PC-3 (cell line): ENCODE results near the gene FZD10. TPM values are rescaled to one million over a fixed set of nuclear protein-coding genes. Genes with fewer than 3 reads are reported as not detected.

ENCODE experiments used
- ATAC-seq: fragments of 200-7000 bp; cut with Tn5 transposase; 2 replicates; pipeline ENCODE4 v1.9.1; 2020; ENCODE audit warnings: mild to moderate bottlenecking, moderate library complexity
- BruUV-seq: library from RNA; stranded (reverse); fragments of 400-500 nt; replicated peaks from 2 replicates; lab custom pipeline; 2021; lab: Mats Ljungman, UMichigan
- CTCF ChIA-PET: fragments of 300-600 bp; sonication (Branson Sonifier 250); formaldehyde crosslinking; loops from one replicate; lab custom pipeline; 2022; ENCODE audit warnings: antibody characterized with exemption; lab: Charles Lee
- POLR2A ChIA-PET: fragments of 300-600 bp; sonication (Branson Sonifier 250); formaldehyde crosslinking; loops from one replicate; lab custom pipeline; 2022; ENCODE audit warnings: antibody characterized with exemption; ENCODE audit not compliant: unreplicated experiment; lab: Charles Lee
- DNase-seq: peaks from one replicate; pipeline ENCODE4 v3.0.0-alpha.2; 2015
- H2AFZ ChIP-seq: fragments of 300-600 bp; sonication (generic); 2 replicates; pipeline ENCODE4 v1.6.0; 2016; ENCODE audit warnings: antibody characterized with exemption, low read length
- H3F3A ChIP-seq: fragments of 300-600 bp; sonication (generic); one replicate; pipeline ENCODE4 v1.6.0; 2017; ENCODE audit warnings: antibody characterized with exemption, low read length, control low read depth, mild to moderate bottlenecking; ENCODE audit not compliant: unreplicated experiment
- H3K27ac ChIP-seq: fragments of 300-600 bp; sonication (generic); 2 replicates; pipeline ENCODE4 v1.5.1; 2016; ENCODE audit warnings: mild to moderate bottlenecking, low read length
- H3K27me3 ChIP-seq: fragments of 300-600 bp; sonication (generic); 2 replicates; pipeline ENCODE4 v1.6.1; 2016; ENCODE audit warnings: low read length, mixed read lengths
- H3K36me3 ChIP-seq: fragments of 300-600 bp; sonication (generic); 2 replicates; pipeline ENCODE4 v1.6.1; 2016; ENCODE audit warnings: low read depth, mixed run types, low read length, mixed read lengths
- H3K4me1 ChIP-seq: fragments of 300-600 bp; sonication (generic); 2 replicates; pipeline ENCODE4 v1.5.1; 2016; ENCODE audit warnings: low read length; ENCODE audit not compliant: insufficient read depth
- H3K4me2 ChIP-seq: fragments of 300-600 bp; sonication (generic); 2 replicates; pipeline ENCODE4 v1.6.0; 2016; ENCODE audit warnings: low read length
- H3K4me3 ChIP-seq: fragments of 300-600 bp; sonication (generic); 2 replicates; pipeline ENCODE4 v1.5.1; 2016; ENCODE audit warnings: mild to moderate bottlenecking, low read length, mixed read lengths
- H3K79me2 ChIP-seq: fragments of 300-600 bp; sonication (generic); 2 replicates; pipeline ENCODE4 v1.6.1; 2017; ENCODE audit warnings: low read length, mixed read lengths
- H3K9ac ChIP-seq: fragments of 300-600 bp; sonication (generic); 2 replicates; pipeline ENCODE4 v1.6.0; 2016; ENCODE audit warnings: mild to moderate bottlenecking, low read length
- H3K9me2 ChIP-seq: fragments of 300-600 bp; sonication (generic); replicated peaks from 2 replicates; pipeline ENCODE4 v1.6.1; 2016; ENCODE audit warnings: mixed run types, low read length, mixed read lengths
- H3K9me3 ChIP-seq: fragments of 300-600 bp; sonication (generic); 2 replicates; pipeline ENCODE4 v1.6.1; 2016; ENCODE audit warnings: low read length, mixed read lengths
- H4K20me1 ChIP-seq: fragments of 300-600 bp; sonication (generic); 2 replicates; pipeline ENCODE4 v1.6.1; 2016; ENCODE audit warnings: low read length, mixed read lengths
- CTCF ChIP-seq: fragments of 300-600 bp; sonication (generic); conservative IDR thresholded peaks from 2 replicates; pipeline ENCODE4 v1.5.1; 2017; ENCODE audit warnings: antibody characterized with exemption, low read depth, mild to moderate bottlenecking, low read length
- EZH2 ChIP-seq: fragments of 300-600 bp; sonication (generic); IDR thresholded peaks from one replicate; pipeline ENCODE4 v1.6.1; 2017; ENCODE audit warnings: antibody characterized with exemption, mild to moderate bottlenecking, low read length; ENCODE audit not compliant: unreplicated experiment
- EZH2phosphoT487 ChIP-seq: fragments of 300-600 bp; sonication (generic); IDR thresholded peaks from 2 replicates; pipeline ENCODE4 v1.6.1; 2018; ENCODE audit warnings: mild to moderate bottlenecking, antibody characterized with exemption, low read length, borderline replicate concordance
- intact Hi-C: fragments of 100-400 bp; cut with micrococcal nuclease; formaldehyde crosslinking; loops from 2 replicates; pipeline ENCODE4 v1.9.0; 2023
- total RNA-seq: library from RNA; depleted of rRNA; stranded (reverse); fragments of >200 nt; gene quantifications from 2 replicates; pipeline ENCODE4 v1.2.3, GENCODE V29; 2014

The FZD10 gene
- total RNA-seq, 1 experiment from 2014 or later: not detected

- H3K4me3 ChIP-seq: no peak overlapping the region
- BruUV-seq: no TSS peak
- intact Hi-C loops: no loop called here
- no peak overlapping the region for H3K27ac ChIP-seq
- H3K9me2 ChIP-seq: no peaks in the 10 kb centered on the region
- H3K9me3 ChIP-seq: no peaks in the 10 kb centered on the region
- CTCF ChIA-PET: no interaction called here
- DNase-seq (no peak), ATAC-seq (no peak)
- no peaks in the 10 kb centered on the region for H3K79me2 ChIP-seq
- H4K20me1 ChIP-seq: no peaks in the 10 kb centered on the region
- no peaks in the 10 kb centered on the region for H3K36me3 ChIP-seq
- POLR2A ChIA-PET: no interaction called here
- no peak overlapping the region for H3K4me2 ChIP-seq
- no peak overlapping the region for H3K9ac ChIP-seq
- no peaks in the 10 kb centered on the region for H3F3A ChIP-seq
- TF ChIP-seq EZH2: no peak
- no peak for TF ChIP-seq EZH2phosphoT487
- TF ChIP-seq CTCF: no peak
- no peaks in the 10 kb centered on the region for H3K4me1 ChIP-seq
- peaks cover 51% of the 10 kb centered on the region for H3K27me3 ChIP-seq
- H2AFZ ChIP-seq: no peak overlapping the region
These were observed 38.2 kb downstream of the FZD10 start for GRCh38 chr12:130200445-130200844.

DNA sequence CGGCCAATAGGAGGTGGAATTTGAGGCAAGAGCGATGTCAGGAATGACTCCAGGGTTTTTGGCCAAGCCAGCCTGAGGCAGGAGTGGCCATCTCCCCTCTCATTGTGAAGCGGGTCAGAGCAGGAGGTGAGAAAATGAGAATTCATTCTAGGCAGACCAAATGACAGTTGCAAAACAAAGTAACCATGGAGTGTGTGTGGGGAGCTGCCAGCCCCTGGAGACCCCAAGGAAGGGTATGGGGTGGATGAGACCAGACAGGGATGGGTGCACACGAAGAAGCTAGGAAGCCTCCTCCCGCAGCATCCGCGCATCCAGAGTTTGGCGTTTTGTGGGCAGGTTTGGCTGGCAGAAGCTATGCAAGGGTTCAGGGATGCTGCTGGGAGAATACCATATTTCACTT, 38.8 kb downstream of the FZD10 start:
- no peaks in the 10 kb centered on the region for H3K36me3 ChIP-seq
- intact Hi-C loops: no loop called here
- H3K4me3 ChIP-seq: no peak overlapping the region
- TF ChIP-seq EZH2phosphoT487 (no peak), CTCF (no peak), EZH2 (no peak)
- no peaks in the 10 kb centered on the region for H4K20me1 ChIP-seq
- no peaks in the 10 kb centered on the region for H3K79me2 ChIP-seq
- no peak for DNase-seq
- no peaks in the 10 kb centered on the region for H3K9me2 ChIP-seq
- H3K9me3 ChIP-seq: no peaks in the 10 kb centered on the region
- peaks cover 45% of the 10 kb centered on the region for H3K27me3 ChIP-seq
- ChIA-PET POLR2A (no interaction called here), CTCF (no interaction called here)
- no peak overlapping the region for H3K4me2 ChIP-seq
- ATAC-seq: no peak
- H3K9ac ChIP-seq: no peak overlapping the region
- no peak overlapping the region for H3K27ac ChIP-seq
- H3F3A ChIP-seq: no peaks in the 10 kb centered on the region
- H2AFZ ChIP-seq: no peak overlapping the region
- no TSS peak for BruUV-seq
- no peaks in the 10 kb centered on the region for H3K4me1 ChIP-seq

DNA sequence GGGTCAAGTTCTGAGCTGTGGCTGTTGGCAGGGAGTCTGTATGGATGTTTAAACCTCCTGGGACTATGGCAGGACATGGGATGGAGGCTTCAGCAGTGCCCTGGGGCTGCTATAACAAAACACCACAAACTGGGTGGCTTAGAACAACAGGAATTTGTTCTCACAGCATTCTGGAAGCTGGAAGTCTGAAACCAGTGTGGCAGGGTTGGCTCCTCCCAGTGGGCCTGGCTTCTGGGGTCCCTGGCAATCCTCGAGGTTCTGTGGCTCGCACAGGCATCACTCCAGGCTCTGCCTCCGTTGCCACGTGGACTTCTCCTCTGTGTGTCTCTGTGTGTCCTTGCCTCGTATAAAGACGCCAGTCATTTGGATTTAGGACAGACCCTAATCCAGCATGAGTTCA, 39.9 kb downstream of the FZD10 start:
- ChIA-PET POLR2A (no interaction called here), CTCF (no interaction called here)
- peaks cover 34% of the 10 kb centered on the region for H3K27me3 ChIP-seq
- no peak overlapping the region for H3K4me2 ChIP-seq
- no peaks in the 10 kb centered on the region for H3K9me3 ChIP-seq
- H3K79me2 ChIP-seq: no peaks in the 10 kb centered on the region
- H4K20me1 ChIP-seq: no peaks in the 10 kb centered on the region
- DNase-seq: no peak
- ATAC-seq: no peak
- H3K4me3 ChIP-seq: no peak overlapping the region
- no peaks in the 10 kb centered on the region for H3F3A ChIP-seq
- no peak overlapping the region for H3K9ac ChIP-seq
- TF ChIP-seq CTCF (no peak), EZH2phosphoT487 (no peak), EZH2 (no peak)
- H3K36me3 ChIP-seq: no peaks in the 10 kb centered on the region
- no peaks in the 10 kb centered on the region for H3K9me2 ChIP-seq
- no TSS peak for BruUV-seq
- H3K4me1 ChIP-seq: no peaks in the 10 kb centered on the region
- no peak overlapping the region for H3K27ac ChIP-seq
- no peak overlapping the region for H2AFZ ChIP-seq
- intact Hi-C loops: no loop called here
